Keratinocyte (primary cell): Measurements from ENCODE around the gene ARL15.

Source experiments
- EZH2 ChIP-seq: IDR thresholded peaks from one replicate; pipeline ENCODE4 v1.6.1; 2012; ENCODE audit warnings: inconsistent platforms, mild to moderate bottlenecking, low read length, moderate library complexity
- TF ChIP-seq, protein P1 (sequence below), 3 experiments: IDR thresholded peaks in 1 of 3; conservative IDR thresholded peaks in 1 of 3; optimal IDR thresholded peaks in 1 of 3; 2 replicates in 2 of 3; 3 replicates in 1 of 3; pipeline versions ENCODE3 to v1.5.1; 2011; ENCODE audit warnings: low read length in 3 of 3, mild to moderate bottlenecking in 3 of 3, moderate library complexity in 2 of 3, control low read depth in 1 of 3, inconsistent platforms in 1 of 3; ENCODE audit not compliant: insufficient read depth in 2 of 3; ENCODE audit errors: extremely low read depth in 1 of 3

DNA sequence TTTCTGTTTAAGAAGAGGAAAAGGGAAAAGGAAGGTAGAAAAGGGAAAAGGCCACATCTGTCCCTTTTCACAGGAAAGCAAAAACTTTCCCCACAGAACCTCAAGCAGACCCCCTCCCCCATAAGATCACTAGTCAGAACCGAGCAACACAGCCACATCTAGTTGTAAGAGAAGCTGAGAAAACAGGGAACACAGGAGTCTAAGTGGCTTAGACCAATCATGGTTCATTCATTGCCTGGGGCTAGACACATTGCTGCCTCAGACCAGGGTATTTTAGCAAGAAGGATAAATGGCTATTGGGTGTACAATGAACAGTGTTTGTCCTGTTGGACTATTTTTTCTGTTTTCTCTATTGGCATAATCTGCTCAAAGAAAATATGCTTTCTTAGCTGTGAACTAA lies 98.0 kb downstream of the ARL15 start:
- TF ChIP-seq, protein P1, sequence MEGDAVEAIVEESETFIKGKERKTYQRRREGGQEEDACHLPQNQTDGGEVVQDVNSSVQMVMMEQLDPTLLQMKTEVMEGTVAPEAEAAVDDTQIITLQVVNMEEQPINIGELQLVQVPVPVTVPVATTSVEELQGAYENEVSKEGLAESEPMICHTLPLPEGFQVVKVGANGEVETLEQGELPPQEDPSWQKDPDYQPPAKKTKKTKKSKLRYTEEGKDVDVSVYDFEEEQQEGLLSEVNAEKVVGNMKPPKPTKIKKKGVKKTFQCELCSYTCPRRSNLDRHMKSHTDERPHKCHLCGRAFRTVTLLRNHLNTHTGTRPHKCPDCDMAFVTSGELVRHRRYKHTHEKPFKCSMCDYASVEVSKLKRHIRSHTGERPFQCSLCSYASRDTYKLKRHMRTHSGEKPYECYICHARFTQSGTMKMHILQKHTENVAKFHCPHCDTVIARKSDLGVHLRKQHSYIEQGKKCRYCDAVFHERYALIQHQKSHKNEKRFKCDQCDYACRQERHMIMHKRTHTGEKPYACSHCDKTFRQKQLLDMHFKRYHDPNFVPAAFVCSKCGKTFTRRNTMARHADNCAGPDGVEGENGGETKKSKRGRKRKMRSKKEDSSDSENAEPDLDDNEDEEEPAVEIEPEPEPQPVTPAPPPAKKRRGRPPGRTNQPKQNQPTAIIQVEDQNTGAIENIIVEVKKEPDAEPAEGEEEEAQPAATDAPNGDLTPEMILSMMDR (optimal IDR thresholded peaks at IDR 0.05 in 1 of 3, IDR thresholded peaks at IDR 0.05 in 1 of 3, conservative IDR thresholded peaks at IDR 0.05 in 1 of 3; ENCODE audit: extremely low read depth in 1 of 3, insufficient read depth in 2 of 3, low read length in 3 of 3): no peak
- TF ChIP-seq EZH2: no peak
